Epithelial cell of proximal tubule (primary cell): ENCODE data around the gene ME3. TPM values are rescaled to one million over a fixed set of nuclear protein-coding genes. Genes with fewer than 3 reads are reported as not detected.

ENCODE experiments used
- DNase-seq: peaks from one replicate; pipeline ENCODE4 v3.0.0-alpha.2; 2011; ENCODE audit warnings: low read depth
- H3K4me3 ChIP-seq: 2 replicates; pipeline ENCODE4 v1.5.1; 2011; ENCODE audit warnings: low read depth, mild to moderate bottlenecking, low read length
- total RNA-seq: library from RNA; depleted of rRNA; stranded (reverse); fragments of >200 nt; gene quantifications from 2 replicates; pipeline ENCODE4 v1.2.3, GENCODE V29; 2015
- TF ChIP-seq, protein P1 (sequence below): conservative IDR thresholded peaks from 2 replicates; pipeline ENCODE4 v1.5.1; 2012; ENCODE audit warnings: low read depth, mild to moderate bottlenecking, low read length

Gene ME3
- total RNA-seq, 1 donor from 2014 or later = 35.2 TPM

DNA sequence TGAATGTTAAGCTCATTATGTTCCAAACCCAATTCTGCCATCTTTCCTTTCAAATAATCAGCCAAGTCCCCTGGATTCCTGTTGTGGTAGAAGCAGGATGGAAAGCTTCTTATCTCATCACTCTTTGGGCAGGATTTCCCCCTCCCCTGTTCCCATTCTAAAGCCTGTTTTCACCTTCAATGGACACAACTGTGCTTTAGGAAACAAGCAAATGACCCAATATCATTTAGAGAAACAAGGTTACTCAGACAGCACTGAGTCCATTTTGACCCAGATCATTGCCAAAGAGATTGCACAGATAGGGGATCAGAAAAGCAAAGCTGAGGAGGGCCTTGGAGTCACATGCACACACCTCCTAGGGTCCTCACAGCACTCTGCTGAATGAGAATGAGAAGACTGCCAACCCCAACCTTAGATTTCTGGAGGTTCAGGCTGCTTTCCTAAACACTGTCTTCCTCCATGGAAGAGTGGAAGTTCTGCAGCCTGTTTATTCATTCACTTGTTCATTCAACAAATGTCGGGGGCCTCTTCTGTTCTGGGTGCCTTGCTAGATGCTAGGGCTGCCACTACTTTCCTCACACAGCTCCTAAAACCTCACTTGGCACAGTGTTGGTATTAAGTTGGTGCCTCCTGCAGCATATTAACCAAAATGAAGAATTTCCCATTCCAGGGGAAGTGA is 95.3 kb downstream of the ME3 start:
- DNase-seq = no peak
- TF ChIP-seq, protein P1, sequence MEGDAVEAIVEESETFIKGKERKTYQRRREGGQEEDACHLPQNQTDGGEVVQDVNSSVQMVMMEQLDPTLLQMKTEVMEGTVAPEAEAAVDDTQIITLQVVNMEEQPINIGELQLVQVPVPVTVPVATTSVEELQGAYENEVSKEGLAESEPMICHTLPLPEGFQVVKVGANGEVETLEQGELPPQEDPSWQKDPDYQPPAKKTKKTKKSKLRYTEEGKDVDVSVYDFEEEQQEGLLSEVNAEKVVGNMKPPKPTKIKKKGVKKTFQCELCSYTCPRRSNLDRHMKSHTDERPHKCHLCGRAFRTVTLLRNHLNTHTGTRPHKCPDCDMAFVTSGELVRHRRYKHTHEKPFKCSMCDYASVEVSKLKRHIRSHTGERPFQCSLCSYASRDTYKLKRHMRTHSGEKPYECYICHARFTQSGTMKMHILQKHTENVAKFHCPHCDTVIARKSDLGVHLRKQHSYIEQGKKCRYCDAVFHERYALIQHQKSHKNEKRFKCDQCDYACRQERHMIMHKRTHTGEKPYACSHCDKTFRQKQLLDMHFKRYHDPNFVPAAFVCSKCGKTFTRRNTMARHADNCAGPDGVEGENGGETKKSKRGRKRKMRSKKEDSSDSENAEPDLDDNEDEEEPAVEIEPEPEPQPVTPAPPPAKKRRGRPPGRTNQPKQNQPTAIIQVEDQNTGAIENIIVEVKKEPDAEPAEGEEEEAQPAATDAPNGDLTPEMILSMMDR = no peak
- no peak overlapping the region for H3K4me3 ChIP-seq

DNA sequence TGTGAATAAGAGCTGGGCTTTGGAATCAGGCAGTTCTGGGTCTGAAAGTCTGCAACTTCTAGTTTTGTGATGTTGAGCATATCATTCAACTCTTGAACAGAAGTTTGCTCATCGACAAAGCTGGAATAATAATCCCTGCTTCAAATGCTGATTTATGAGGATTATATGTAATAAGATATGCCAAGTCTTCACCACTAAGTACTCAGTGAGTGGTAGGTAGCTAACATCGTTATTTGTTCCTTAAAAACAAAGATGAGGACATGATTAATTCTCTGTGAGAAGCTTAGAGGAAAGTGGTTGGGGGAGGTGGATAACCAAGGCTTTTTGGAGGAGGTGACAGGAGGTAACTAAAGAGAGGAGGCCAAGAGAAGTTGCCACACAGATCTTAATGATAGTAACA is 96.5 kb downstream of the ME3 start:
- no peak for DNase-seq
- no peak overlapping the region for H3K4me3 ChIP-seq
- TF ChIP-seq, protein P1 = no peak

DNA sequence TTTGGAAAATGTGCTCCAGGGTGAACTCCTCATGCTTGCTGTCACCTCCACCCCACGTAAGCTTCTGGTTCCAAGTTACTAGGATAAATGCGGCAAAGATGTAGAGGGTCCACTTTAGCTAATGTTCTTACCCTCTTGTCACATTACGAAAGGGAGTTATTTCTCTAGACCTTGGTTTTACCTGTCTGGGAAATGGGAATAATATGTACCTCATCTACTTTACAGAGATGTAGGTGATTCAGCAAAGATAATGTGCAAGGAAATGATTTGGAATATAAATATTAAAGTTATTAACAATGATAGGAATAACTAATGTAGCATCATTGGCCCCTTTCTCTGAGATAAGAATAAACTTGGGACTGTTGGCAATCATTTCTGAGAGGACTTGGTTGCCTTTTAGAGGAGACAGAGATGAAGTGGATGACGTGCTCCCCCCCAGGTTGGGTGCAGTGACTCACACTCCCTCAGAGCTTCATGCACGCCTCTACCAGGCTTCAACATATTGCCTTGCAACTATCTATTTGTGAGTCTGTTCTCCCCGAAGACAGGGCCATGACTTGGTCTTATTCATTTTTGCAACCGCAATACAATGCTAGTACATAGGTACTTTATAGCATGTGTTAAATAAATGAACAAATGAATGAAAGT is 97.1 kb downstream of the ME3 start:
- no peak for DNase-seq
- H3K4me3 ChIP-seq = no peak overlapping the region
- TF ChIP-seq, protein P1 = no peak

DNA sequence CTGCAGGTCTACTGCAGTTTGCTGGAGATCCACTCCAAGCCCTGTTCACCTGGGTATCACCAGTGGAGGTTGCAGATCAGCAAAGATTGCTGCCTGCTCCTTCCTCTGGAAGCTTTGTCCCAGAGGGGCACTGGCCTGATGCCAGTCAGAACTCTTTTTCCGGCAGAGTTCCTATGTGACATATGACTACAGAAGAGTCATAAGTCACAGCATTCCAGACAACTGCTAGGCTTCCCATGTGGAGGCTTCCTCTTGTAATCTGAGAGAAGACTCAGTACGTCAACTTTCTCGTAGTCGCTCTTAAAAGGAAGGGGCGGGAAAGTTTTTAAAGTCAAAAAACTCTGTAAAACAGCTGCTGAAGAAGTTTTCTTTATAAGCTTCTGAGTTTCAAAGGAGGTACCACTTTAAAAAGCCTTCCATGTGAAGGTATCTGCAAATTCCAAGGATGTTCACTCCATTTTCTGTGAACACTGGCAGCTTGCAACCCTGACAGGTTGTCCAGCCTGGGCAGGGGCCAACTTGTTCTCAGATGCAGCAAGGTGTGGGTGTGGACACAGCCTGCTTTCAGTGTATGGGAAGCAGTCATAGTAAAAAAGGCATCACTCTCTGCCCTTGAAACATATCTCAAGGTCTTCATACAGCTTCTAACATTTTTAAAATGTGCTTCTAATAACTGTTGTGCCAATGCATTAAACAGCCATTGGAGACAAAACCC is 97.8 kb downstream of the ME3 start:
- no peak for DNase-seq
- no peak overlapping the region for H3K4me3 ChIP-seq
- TF ChIP-seq, protein P1 = no peak

DNA sequence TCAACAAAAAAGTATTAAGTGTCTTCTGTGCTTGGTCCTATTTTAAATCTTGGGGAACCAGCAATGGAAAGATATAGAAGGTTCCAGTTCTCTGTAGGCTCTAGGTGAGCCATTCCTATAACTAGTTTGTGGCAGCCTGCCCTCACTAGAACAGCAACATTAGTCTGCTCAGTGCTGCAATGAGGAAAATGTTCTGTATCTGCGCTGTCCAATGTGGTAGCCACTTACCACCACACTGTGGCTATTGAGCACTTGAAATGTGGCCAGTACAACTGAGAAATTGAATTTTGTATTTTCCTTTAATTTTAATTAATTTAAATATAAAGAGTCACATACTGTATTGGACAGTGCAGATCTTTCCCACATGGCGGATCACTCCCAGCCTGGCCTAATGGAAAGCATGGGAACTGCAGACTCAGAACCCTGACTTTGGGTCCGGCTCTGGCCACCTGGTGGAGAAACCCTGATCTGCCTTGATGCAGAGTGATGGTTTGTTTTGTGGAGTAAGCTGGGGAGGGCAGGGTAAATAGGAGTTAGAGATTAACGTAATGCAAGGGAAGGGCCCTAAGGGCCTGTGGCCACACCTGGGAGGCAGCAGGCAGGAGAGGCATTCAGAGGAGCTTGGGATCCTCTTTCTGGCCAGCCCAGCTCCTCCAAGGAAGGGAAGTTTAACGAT is 101.0 kb downstream of the ME3 start:
- H3K4me3 ChIP-seq = no peak overlapping the region
- no peak for DNase-seq
- TF ChIP-seq, protein P1 = peak; percentile 68

DNA sequence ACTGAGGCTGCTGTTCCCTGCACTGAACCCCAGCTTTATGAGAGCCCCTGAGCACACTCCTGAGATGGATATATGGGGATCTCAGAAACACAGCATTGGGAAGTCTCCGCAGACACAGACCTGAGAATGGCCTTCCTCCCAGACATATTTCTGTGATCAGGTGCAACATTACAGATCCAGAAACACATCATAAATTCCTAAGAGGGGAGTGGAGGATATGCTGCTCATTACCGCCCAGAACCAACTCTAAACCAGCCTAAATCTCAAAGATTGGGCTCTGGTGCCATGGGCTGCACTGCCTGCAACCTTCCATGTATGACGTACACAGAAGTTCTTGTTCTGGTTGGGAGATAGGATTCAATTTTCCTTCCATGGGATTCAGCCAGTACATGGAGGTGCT is 102.0 kb downstream of the ME3 start:
- DNase-seq = no peak
- TF ChIP-seq, protein P1 = no peak
- no peak overlapping the region for H3K4me3 ChIP-seq
